ENCODE results near the gene KPTN. TPM values are rescaled to one million over a fixed set of nuclear protein-coding genes. Genes with fewer than 3 reads are reported as not detected.

Gene KPTN
- total RNA-seq, 2 donors from 2014 or later, result 14.7 to 22.9 TPM

GRCh38 chr19:47480658-47481057 lies 3.4 kb downstream of the KPTN start:
- 85 to 88% methylated on average over 10 to 16 of the region's 16 CpGs for WGBS, 2 experiments (ENCODE audit: insufficient coverage in 1 of 2, insufficient read length in 1 of 2)
- Mint-ChIP-seq H3K9me3 (no peaks in the 10 kb centered on the region), H3K4me3 (peak overlapping the region; percentile 49), H3K4me1 (peaks cover 10% of the 10 kb centered on the region), H3K27me3 (ENCODE audit: insufficient read depth) (peaks cover 19% of the 10 kb centered on the region), H3K27ac (no peak overlapping the region), H3K36me3 (ENCODE audit: low read depth) (peaks cover 5% of the 10 kb centered on the region)
- Histone ChIP-seq H3K9ac (ENCODE audit: extremely low read depth, low read length, poor library complexity, severe bottlenecking) (no peak overlapping the region), H3K36me3 (ENCODE audit: control insufficient read depth, insufficient read depth, low read length) (peaks cover 8% of the 10 kb centered on the region), H3K9me3 (ENCODE audit: control insufficient read depth, low read length) (no peaks in the 10 kb centered on the region), H3K4me1 (ENCODE audit: control insufficient read depth, insufficient read depth, low read length) (no peaks in the 10 kb centered on the region), H3K4me3 (ENCODE audit: low read length) (no peak overlapping the region), H3K27me3 (ENCODE audit: control insufficient read depth, insufficient read depth, low read length, poor library complexity, severe bottlenecking) (no peaks in the 10 kb centered on the region), H3K27ac (ENCODE audit: low read depth, low read length) (no peak overlapping the region)
- TF ChIP-seq CTCF (conservative IDR thresholded peaks at IDR 0.05), result no peak
- DNase-seq, result no peak

GRCh38 chr19:47479701-47480503 lies 4.1 kb downstream of the KPTN start:
- Histone ChIP-seq H3K9me3 (ENCODE audit: control insufficient read depth, low read length) (no peaks in the 10 kb centered on the region), H3K27me3 (ENCODE audit: control insufficient read depth, insufficient read depth, low read length, poor library complexity, severe bottlenecking) (no peaks in the 10 kb centered on the region), H3K36me3 (ENCODE audit: control insufficient read depth, insufficient read depth, low read length) (no peaks in the 10 kb centered on the region), H3K9ac (ENCODE audit: extremely low read depth, low read length, poor library complexity, severe bottlenecking) (no peak overlapping the region), H3K27ac (ENCODE audit: low read depth, low read length) (no peak overlapping the region), H3K4me1 (ENCODE audit: control insufficient read depth, insufficient read depth, low read length) (no peaks in the 10 kb centered on the region), H3K4me3 (ENCODE audit: low read length) (no peak overlapping the region)
- Mint-ChIP-seq H3K4me3 (peak overlapping the region; percentile 49), H3K4me1 (peaks cover 10% of the 10 kb centered on the region), H3K27me3 (ENCODE audit: insufficient read depth) (peaks cover 19% of the 10 kb centered on the region), H3K9me3 (no peaks in the 10 kb centered on the region), H3K36me3 (ENCODE audit: low read depth) (no peaks in the 10 kb centered on the region), H3K27ac (no peak overlapping the region)
- DNase-seq, result peak; percentile 91
- WGBS, 2 experiments (ENCODE audit: insufficient coverage in 1 of 2, insufficient read length in 1 of 2), result 24 to 40% methylated on average over 3 to 32 of the region's 39 CpGs
- no peak for TF ChIP-seq CTCF (conservative IDR thresholded peaks at IDR 0.05)

DNA sequence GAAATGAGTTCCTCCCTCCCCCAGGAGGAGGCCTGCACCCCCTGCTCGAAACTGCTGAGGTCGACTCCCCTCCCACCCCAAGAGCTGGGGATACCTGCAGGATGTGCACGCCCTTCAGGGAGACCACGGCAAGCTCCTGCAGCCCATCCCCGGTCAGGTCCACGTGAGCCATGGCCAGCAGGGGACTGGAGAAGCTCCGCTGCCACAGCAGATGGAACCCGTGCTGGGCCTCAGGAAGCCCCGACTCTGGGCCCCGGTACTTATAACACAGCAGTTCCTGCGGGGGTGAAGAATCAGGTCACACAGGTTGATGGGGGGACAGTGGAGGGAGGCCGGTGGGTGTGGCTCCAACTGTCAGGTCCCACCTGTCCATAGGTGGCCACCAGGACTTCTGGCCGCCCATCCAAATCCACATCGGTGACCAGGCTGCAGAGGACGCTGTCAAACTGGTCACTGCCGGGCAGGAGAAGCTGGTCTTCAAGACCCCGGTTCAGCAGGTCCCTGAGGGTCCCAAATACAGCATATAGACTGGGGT lies 7.5 kb downstream of the KPTN start:
- Histone ChIP-seq H3K4me1 (ENCODE audit: control insufficient read depth, insufficient read depth, low read length) (no peaks in the 10 kb centered on the region), H3K27ac (ENCODE audit: low read depth, low read length) (no peak overlapping the region), H3K4me3 (ENCODE audit: low read length) (no peak overlapping the region), H3K9ac (ENCODE audit: extremely low read depth, low read length, poor library complexity, severe bottlenecking) (no peak overlapping the region), H3K36me3 (ENCODE audit: control insufficient read depth, insufficient read depth, low read length) (no peaks in the 10 kb centered on the region), H3K9me3 (ENCODE audit: control insufficient read depth, low read length) (no peaks in the 10 kb centered on the region), H3K27me3 (ENCODE audit: control insufficient read depth, insufficient read depth, low read length, poor library complexity, severe bottlenecking) (no peaks in the 10 kb centered on the region)
- H3K9me3 Mint-ChIP-seq, result no peaks in the 10 kb centered on the region
- TF ChIP-seq CTCF (conservative IDR thresholded peaks at IDR 0.05), result no peak
- no peak overlapping the region for H3K27ac Mint-ChIP-seq
- H3K36me3 Mint-ChIP-seq (ENCODE audit: low read depth), result no peaks in the 10 kb centered on the region
- peaks cover 15% of the 10 kb centered on the region for H3K27me3 Mint-ChIP-seq (ENCODE audit: insufficient read depth)
- DNase-seq, result no peak
- peaks cover 8% of the 10 kb centered on the region for H3K4me1 Mint-ChIP-seq
- WGBS, 2 experiments (ENCODE audit: insufficient coverage in 1 of 2, insufficient read length in 1 of 2), result 83 to 87% methylated on average over 9 to 17 of the region's 17 CpGs
- H3K4me3 Mint-ChIP-seq, result no peak overlapping the region
